PFSK-1 (cell line): Measurements from ENCODE around the gene SCAF1.

ENCODE experiments used
- FOXP2 ChIP-seq: optimal IDR thresholded peaks from 2 replicates; pipeline ENCODE3; 2011; ENCODE audit warnings: borderline replicate concordance, control low read depth, inconsistent platforms; ENCODE audit not compliant: insufficient read depth; ENCODE audit errors: extremely low read length, extremely low read depth
- POLR2AphosphoS5 ChIP-seq: IDR thresholded peaks from 2 replicates; pipeline ENCODE4 v1.6.1; 2012; ENCODE audit warnings: low read depth, mild to moderate bottlenecking, control low read depth, low read length, moderate library complexity
- REST ChIP-seq, 2 experiments: IDR thresholded peaks; 2 replicates each; pipeline versions ENCODE4 v1.6.1 to v1.8.0; 2011 to 2012; ENCODE audit warnings: low read depth in 2 of 2, low read length in 2 of 2, control low read depth in 1 of 2, inconsistent platforms in 1 of 2, mild to moderate bottlenecking in 1 of 2, moderate library complexity in 1 of 2; ENCODE audit not compliant: insufficient read depth in 1 of 2
- SIN3A ChIP-seq: IDR thresholded peaks from 2 replicates; pipeline ENCODE4 v1.6.1; 2012; ENCODE audit warnings: mild to moderate bottlenecking, low read length, moderate library complexity, borderline replicate concordance; ENCODE audit not compliant: insufficient read depth
- TAF1 ChIP-seq: IDR thresholded peaks from 2 replicates; pipeline ENCODE4 v1.6.1; 2012; ENCODE audit warnings: low read length, control low read depth, borderline replicate concordance; ENCODE audit not compliant: insufficient read depth

Gene SCAF1

GRCh38 chr19:49688531-49689132 is 46.6 kb downstream of the SCAF1 start:
- no peak for TF ChIP-seq TAF1
- no peak for TF ChIP-seq REST (IDR thresholded peaks at IDR 0.05; ENCODE audit: insufficient read depth in 1 of 2, low read depth in 2 of 2, low read length in 2 of 2)
- no peak for TF ChIP-seq SIN3A
- TF ChIP-seq FOXP2 = no peak
- no peak; the same call in 1 of the 2 replicates for TF ChIP-seq POLR2AphosphoS5

- TF ChIP-seq POLR2AphosphoS5 (no peak), TAF1 (no peak), REST (IDR thresholded peaks at IDR 0.05; ENCODE audit: insufficient read depth in 1 of 2, low read depth in 2 of 2, low read length in 2 of 2) (no peak), SIN3A (no peak), FOXP2 (no peak)
Observed at GRCh38 chr19:49689133-49690078, 47.4 kb downstream of the SCAF1 start, which contains the start of gene ADM5. ADM5 (plus strand) TSS chr19:49689594; CDS start chr19:49689838, 244 bp downstream.

DNA sequence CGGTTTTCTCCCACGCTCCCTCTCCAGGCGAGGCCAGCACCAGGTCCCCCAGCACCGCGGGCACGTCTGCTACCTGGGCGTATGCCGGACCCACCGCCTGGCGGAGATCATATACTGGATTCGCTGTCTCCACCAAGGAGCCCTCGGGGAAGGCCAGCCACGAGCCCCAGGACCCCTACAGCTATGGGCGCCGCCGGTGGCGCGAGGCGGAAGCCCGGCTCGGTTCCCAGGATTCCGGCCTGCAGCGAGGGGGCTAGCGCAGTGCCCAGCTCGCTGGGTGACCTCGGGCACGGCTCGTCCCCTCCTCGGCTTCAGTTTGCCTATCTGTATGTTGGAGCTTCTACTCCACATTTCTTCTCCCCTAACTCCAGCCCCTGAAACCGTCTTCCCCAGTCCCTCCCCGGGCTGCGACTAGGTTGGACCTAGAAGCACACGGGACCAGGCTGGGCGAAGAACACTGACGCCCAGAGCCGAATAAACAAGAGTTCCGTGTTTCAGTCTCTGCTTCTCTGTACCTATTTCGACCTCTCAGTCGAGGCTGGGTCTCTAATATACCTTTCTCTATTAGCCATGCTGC is 48.2 kb downstream of the SCAF1 start:
- TF ChIP-seq POLR2AphosphoS5 (no peak), TAF1 (no peak), SIN3A (no peak), FOXP2 (no peak), REST (IDR thresholded peaks at IDR 0.05; ENCODE audit: insufficient read depth in 1 of 2, low read depth in 2 of 2, low read length in 2 of 2) (no peak)

DNA sequence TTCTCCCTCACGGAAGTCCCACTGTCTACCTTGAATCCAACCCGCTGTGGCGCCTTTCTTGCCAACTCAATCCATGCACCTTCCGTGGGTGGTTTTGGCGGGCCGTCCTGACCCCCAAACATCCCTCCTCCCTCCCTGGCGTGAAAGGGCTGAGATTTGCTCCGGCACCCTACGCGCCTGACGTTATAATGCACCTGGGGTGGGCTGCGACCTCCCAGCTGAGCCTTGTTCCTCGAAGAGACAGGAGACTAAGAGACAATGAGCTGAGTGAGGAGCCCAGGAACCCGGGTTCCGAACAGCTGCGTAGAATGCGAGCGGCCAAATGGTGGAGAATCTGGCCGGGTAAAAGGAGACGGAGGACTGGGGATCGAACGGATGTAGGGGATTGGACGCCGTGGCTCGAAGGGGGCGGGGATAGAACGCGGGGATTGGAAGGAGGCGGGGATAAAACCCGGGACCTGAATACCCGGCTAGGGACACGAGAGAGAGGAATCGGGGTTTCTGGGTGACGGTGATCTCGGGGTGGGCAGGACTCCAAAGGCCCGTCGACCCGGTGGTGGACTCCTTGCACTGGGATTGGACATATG is 48.7 kb downstream of the SCAF1 start, which contains the start of gene CPT1C:
TSS of gene CPT1C (plus strand) at position 461 of the 587 bp plus-strand sequence. CDS start 1,137 bp downstream, outside the sequence.
- TF ChIP-seq FOXP2 = no peak
- TF ChIP-seq REST (IDR thresholded peaks at IDR 0.05; ENCODE audit: insufficient read depth in 1 of 2, low read depth in 2 of 2, low read length in 2 of 2) = no peak
- no peak for TF ChIP-seq POLR2AphosphoS5
- no peak for TF ChIP-seq TAF1
- TF ChIP-seq SIN3A = no peak
